ENCODE measurements around the gene NUP93.

The NUP93 gene

DNA sequence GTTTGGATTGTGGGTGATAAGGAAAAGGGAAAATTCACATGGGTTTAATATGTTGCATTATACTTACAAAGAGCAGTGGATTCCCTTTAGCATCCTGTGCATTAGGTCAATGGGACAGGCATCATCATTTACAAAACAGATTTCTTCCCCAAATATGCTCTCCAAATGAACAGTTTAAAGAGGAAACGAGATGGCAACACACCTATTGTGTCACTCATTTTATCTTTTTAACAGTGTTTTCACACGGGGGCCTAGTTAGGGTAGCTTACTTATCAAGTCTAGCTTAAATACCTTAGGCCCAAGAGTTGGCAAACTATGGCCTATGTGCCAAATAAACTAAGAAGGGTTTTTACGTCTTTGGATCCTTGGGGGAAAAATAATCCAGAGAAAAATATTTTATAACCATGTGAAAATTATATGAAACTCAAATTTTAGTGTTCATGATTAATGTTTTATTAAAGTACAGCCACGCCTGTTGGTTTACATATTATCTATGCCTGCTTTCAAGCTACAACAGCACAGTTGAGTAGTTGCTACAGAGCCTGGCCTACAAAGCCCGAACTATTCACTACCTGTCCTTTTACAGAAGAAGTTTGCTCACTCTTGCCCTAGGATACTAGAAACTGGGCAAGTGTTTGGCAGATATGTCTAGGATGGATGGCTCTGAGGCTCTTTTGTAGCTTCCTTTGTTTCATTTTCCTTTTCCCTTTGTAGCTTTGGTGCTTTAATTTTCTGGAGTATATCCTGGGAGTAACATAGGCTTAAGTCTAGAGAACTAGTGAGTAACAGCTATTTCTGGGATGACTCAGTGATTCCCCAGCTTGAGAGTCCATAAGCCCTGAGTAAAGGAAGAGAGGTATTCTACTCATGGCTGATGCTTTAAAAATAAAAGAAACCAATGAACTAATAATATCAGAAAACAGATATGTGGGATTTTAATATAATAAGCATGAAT lies 12.4 kb downstream of the NUP93 start:
- H3K4me1 ChIP-seq (ENCODE audit: control insufficient read depth, insufficient read depth, low read length): peaks cover 7% of the 10 kb centered on the region
- H3K4me3 ChIP-seq (ENCODE audit: insufficient read depth, low read depth, low read length): no peak overlapping the region
- 83 to 84% methylated on average over 4 of the region's 5 CpGs for WGBS, 2 experiments
- no peaks in the 10 kb centered on the region for H3K36me3 ChIP-seq (ENCODE audit: control insufficient read depth, insufficient read depth, low read length)
- no peak overlapping the region for H3K27ac ChIP-seq (ENCODE audit: insufficient read depth, low read depth, low read length, poor library complexity, severe bottlenecking)
- no peaks in the 10 kb centered on the region for H3K9me3 ChIP-seq (ENCODE audit: control insufficient read depth, low read length)
- no peaks in the 10 kb centered on the region for H3K27me3 ChIP-seq (ENCODE audit: control insufficient read depth, insufficient read depth, low read length, poor library complexity, severe bottlenecking)

DNA sequence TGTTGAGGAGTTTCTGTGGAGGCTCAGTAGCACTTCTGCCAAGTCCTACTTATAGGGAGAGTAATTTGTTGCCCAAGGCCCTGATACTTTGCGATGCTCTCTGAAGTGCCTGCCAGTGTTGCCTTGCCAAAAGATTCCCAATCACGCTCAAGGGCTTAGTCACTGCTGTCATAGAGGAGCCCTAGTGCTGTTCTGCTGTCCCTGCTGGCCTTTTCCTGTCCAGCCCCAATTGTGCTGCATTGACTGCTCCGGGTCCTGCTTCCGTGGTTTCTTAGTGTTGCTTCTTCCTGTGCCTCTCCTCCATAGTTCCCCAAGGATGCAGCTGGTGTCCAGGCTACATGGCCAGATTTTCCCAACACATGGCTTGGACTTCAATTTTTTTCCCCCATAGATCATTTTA lies 13.9 kb downstream of the NUP93 start:
- H3K27me3 ChIP-seq (ENCODE audit: control insufficient read depth, insufficient read depth, low read length, poor library complexity, severe bottlenecking): no peaks in the 10 kb centered on the region
- H3K36me3 ChIP-seq (ENCODE audit: control insufficient read depth, insufficient read depth, low read length): no peaks in the 10 kb centered on the region
- no peaks in the 10 kb centered on the region for H3K9me3 ChIP-seq (ENCODE audit: control insufficient read depth, low read length)
- no peak overlapping the region for H3K27ac ChIP-seq (ENCODE audit: insufficient read depth, low read depth, low read length, poor library complexity, severe bottlenecking)
- 82 to 85% methylated on average over 4 of the region's 4 CpGs for WGBS, 2 experiments
- H3K4me3 ChIP-seq (ENCODE audit: insufficient read depth, low read depth, low read length): no peak overlapping the region
- peaks cover 7% of the 10 kb centered on the region for H3K4me1 ChIP-seq (ENCODE audit: control insufficient read depth, insufficient read depth, low read length)

DNA sequence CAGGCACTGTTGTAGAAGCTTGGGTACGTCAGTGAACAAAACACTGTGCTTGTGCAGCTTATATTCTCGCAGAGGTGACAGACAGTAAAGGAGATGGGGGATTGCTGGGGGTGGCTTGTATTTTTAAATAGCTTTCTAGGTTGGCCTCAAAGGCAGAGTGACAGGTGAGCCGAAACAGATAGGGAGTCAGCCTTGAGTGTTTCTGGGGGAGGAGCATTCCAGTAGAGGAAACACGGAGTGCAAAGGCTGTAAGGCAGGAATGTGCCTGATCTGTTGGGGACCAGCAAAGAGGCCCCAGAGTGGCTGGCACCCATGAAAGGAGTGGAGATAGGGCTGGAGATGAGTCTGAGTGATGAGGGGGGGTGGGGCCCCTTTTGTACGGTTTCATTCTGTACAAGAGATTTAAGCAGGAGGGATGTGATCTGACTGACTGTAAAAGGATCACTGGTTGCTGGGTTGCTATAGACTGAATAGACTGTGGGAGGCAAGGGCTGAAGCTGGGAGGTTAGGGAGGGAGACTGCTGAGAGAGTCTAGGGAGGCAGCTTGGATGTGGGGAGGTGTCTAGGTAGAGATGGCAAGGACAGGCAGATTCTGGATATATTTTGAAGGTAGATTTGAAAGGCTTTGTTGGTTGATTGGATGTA lies 15.2 kb downstream of the NUP93 start:
- H3K27ac ChIP-seq (ENCODE audit: insufficient read depth, low read depth, low read length, poor library complexity, severe bottlenecking): no peak overlapping the region
- H3K27me3 ChIP-seq (ENCODE audit: control insufficient read depth, insufficient read depth, low read length, poor library complexity, severe bottlenecking): no peaks in the 10 kb centered on the region
- WGBS, 2 experiments: 68 to 73% methylated on average over 5 of the region's 5 CpGs
- H3K4me3 ChIP-seq (ENCODE audit: insufficient read depth, low read depth, low read length): no peak overlapping the region
- H3K9me3 ChIP-seq (ENCODE audit: control insufficient read depth, low read length): no peaks in the 10 kb centered on the region
- peaks cover 7% of the 10 kb centered on the region for H3K4me1 ChIP-seq (ENCODE audit: control insufficient read depth, insufficient read depth, low read length)
- no peaks in the 10 kb centered on the region for H3K36me3 ChIP-seq (ENCODE audit: control insufficient read depth, insufficient read depth, low read length)

DNA sequence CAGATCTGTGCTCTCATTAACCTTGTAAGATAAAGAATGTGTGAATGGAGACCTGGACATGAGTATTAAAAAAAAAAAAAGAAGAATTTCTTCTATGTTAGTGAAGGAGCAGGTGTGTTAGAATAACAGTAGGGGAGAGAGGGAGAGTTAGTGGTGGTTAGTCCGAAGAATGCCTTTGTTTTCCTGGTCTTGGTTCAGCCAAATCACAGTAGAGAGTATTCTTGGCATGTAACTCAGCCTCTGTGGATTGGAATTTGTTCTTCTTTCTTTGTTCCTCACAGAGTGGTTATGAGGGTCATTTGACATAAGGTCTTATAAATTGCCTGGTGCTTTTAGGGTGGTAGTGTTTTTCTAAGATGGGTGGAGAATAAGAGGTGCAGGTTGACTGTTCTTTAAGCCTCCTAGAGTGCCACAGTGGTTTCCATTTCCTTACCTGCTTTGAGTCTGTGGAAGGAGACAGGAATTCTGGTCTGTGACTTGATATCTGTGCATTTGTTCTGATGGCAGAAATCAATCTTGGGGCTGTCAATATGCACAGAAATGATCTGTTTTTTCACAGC lies 17.6 kb downstream of the NUP93 start:
- peaks cover 9% of the 10 kb centered on the region for H3K36me3 ChIP-seq (ENCODE audit: control insufficient read depth, insufficient read depth, low read length)
- peaks cover 7% of the 10 kb centered on the region for H3K4me1 ChIP-seq (ENCODE audit: control insufficient read depth, insufficient read depth, low read length)
- 62 to 74% methylated on average over 1 of the region's 1 CpG for WGBS, 2 experiments
- H3K4me3 ChIP-seq (ENCODE audit: insufficient read depth, low read depth, low read length): no peak overlapping the region
- H3K9me3 ChIP-seq (ENCODE audit: control insufficient read depth, low read length): no peaks in the 10 kb centered on the region
- H3K27me3 ChIP-seq (ENCODE audit: control insufficient read depth, insufficient read depth, low read length, poor library complexity, severe bottlenecking): no peaks in the 10 kb centered on the region
- no peak overlapping the region for H3K27ac ChIP-seq (ENCODE audit: insufficient read depth, low read depth, low read length, poor library complexity, severe bottlenecking)

DNA sequence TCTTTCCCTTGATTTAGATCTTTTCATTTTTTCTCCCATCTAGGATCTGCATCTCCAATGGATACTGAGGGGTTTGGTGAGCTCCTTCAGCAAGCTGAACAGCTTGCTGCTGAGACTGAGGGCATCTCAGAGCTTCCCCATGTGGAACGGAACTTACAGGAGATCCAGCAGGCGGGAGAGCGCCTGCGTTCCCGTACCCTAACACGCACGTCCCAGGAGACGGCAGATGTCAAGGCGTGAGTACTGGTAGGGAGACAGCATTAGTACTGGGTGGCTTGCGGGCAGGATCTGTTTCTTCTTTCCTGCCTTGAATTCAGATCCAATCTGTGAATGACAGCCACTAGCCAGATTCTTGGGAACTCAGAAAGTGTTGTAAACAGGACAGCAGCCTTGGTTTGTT lies 18.3 kb downstream of the NUP93 start:
- 95 to 97% methylated on average over 10 of the region's 10 CpGs for WGBS, 2 experiments
- Histone ChIP-seq H3K4me1 (ENCODE audit: control insufficient read depth, insufficient read depth, low read length) (peaks cover 7% of the 10 kb centered on the region), H3K4me3 (ENCODE audit: insufficient read depth, low read depth, low read length) (no peak overlapping the region), H3K9me3 (ENCODE audit: control insufficient read depth, low read length) (no peaks in the 10 kb centered on the region), H3K27me3 (ENCODE audit: control insufficient read depth, insufficient read depth, low read length, poor library complexity, severe bottlenecking) (no peaks in the 10 kb centered on the region), H3K27ac (ENCODE audit: insufficient read depth, low read depth, low read length, poor library complexity, severe bottlenecking) (no peak overlapping the region), H3K36me3 (ENCODE audit: control insufficient read depth, insufficient read depth, low read length) (peaks cover 10% of the 10 kb centered on the region)

DNA sequence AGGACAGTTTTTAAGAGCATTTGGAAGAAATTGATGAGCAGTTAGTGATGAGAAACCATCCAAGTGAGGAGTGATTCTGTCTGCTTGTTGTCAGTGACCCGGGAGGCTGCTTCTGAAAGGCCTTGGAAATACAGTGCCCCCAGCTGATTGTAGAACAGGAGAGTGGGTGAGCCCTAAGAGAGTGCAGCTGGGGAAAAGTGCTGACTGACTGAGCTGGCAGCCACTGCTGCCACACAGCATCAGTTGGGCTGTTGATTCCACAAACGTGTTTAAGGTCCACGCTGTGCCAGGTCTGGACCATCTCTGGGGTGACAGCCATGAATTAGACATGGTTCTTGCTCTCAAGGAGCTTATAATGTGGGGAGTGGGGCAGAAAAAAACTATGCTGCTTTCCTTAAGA lies 18.9 kb downstream of the NUP93 start:
- peaks cover 14% of the 10 kb centered on the region for H3K36me3 ChIP-seq (ENCODE audit: control insufficient read depth, insufficient read depth, low read length)
- no peak overlapping the region for H3K4me3 ChIP-seq (ENCODE audit: insufficient read depth, low read depth, low read length)
- H3K27me3 ChIP-seq (ENCODE audit: control insufficient read depth, insufficient read depth, low read length, poor library complexity, severe bottlenecking): no peaks in the 10 kb centered on the region
- no peak overlapping the region for H3K27ac ChIP-seq (ENCODE audit: insufficient read depth, low read depth, low read length, poor library complexity, severe bottlenecking)
- H3K9me3 ChIP-seq (ENCODE audit: control insufficient read depth, low read length): no peaks in the 10 kb centered on the region
- WGBS, 2 experiments: 93 to 95% methylated on average over 3 of the region's 3 CpGs
- H3K4me1 ChIP-seq (ENCODE audit: control insufficient read depth, insufficient read depth, low read length): peaks cover 7% of the 10 kb centered on the region

DNA sequence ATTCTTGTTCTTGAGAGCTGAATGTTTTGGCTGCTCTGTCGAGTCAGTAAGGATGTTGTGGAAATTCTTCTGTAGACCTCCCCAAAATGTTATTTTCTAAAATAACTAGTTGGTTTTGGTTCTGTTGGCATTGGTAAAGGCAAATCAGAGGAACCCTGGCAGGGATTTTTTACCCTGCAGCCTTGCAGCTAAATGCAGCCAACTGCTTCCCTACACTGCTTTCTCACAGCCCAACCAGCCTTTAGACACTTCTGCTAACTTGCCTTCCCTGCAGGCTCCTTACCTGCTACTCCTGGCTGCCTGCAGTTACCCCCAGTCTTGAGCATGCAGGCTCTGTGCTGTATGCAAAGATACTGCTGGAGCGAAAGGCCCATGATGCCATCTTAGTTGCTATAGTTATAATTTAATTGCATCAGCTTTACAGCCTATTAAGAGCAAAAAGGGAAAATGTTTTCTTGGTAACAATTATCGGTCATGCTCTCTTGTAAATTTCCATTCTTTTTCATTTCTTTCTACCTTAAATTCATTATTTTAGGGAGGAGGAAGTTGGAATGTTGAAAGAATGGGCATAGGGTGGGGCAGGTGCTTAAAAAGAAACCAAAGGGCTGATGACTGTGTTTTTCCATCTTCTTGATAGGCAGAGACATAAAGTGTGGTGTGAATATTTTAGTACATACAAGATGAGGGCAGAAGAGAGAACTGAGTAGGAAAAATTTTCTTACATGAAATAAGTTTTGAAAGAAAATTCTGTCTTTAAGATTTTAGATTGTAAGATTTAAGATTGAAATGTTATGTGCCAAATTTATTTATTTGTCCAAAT lies 20.0 kb downstream of the NUP93 start:
- 95 to 100% methylated on average over 2 to 3 of the region's 3 CpGs for WGBS, 2 experiments
- Histone ChIP-seq H3K4me3 (ENCODE audit: insufficient read depth, low read depth, low read length) (no peak overlapping the region), H3K27ac (ENCODE audit: insufficient read depth, low read depth, low read length, poor library complexity, severe bottlenecking) (no peak overlapping the region), H3K36me3 (ENCODE audit: control insufficient read depth, insufficient read depth, low read length) (peaks cover 19% of the 10 kb centered on the region), H3K4me1 (ENCODE audit: control insufficient read depth, insufficient read depth, low read length) (peaks cover 4% of the 10 kb centered on the region), H3K9me3 (ENCODE audit: control insufficient read depth, low read length) (peaks cover 1% of the 10 kb centered on the region), H3K27me3 (ENCODE audit: control insufficient read depth, insufficient read depth, low read length, poor library complexity, severe bottlenecking) (no peaks in the 10 kb centered on the region)

DNA sequence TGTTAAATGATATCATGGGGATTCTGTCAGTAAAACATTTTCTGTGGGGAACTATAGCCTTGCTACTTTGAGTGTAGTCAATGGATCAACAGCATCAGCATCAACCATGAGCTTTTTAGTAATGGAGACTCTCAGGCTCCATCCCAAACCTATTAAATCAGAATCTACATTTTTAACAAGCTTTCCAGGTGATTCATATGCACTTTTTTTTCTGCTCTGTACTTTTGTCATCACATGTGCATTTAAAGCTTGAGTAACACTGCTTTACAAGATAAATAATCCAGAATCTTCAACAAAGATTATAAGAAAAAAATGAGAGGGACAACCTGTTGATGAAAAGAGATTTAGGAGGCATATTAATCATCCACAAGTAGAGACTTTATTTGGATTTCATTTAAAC lies 23.5 kb downstream of the NUP93 start:
- Histone ChIP-seq H3K9me3 (ENCODE audit: control insufficient read depth, low read length) (peaks cover 5% of the 10 kb centered on the region), H3K36me3 (ENCODE audit: control insufficient read depth, insufficient read depth, low read length) (peaks cover 20% of the 10 kb centered on the region), H3K27ac (ENCODE audit: insufficient read depth, low read depth, low read length, poor library complexity, severe bottlenecking) (no peak overlapping the region), H3K4me1 (ENCODE audit: control insufficient read depth, insufficient read depth, low read length) (no peaks in the 10 kb centered on the region), H3K4me3 (ENCODE audit: insufficient read depth, low read depth, low read length) (no peak overlapping the region), H3K27me3 (ENCODE audit: control insufficient read depth, insufficient read depth, low read length, poor library complexity, severe bottlenecking) (no peaks in the 10 kb centered on the region)

DNA sequence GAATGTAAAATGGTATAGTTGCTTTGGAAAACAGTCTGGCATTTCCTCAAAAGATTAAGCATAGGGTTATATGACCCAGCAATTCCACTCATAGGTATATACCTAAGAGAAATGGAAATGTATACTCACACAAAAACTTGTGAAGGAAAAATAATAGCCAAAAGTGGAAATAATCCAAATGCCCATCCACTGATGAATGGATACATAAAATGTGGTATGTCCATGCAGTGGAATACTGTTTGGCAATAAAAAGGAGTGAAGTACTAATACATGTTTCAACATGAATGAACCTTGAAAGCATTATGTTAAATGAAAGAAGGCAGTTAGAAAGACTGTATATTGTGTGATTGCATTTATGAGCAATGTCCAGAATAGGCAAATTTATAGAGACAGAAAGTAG lies 25.1 kb downstream of the NUP93 start:
- H3K27me3 ChIP-seq (ENCODE audit: control insufficient read depth, insufficient read depth, low read length, poor library complexity, severe bottlenecking): no peaks in the 10 kb centered on the region
- peaks cover 5% of the 10 kb centered on the region for H3K9me3 ChIP-seq (ENCODE audit: control insufficient read depth, low read length)
- no peak overlapping the region for H3K27ac ChIP-seq (ENCODE audit: insufficient read depth, low read depth, low read length, poor library complexity, severe bottlenecking)
- peaks cover 26% of the 10 kb centered on the region for H3K36me3 ChIP-seq (ENCODE audit: control insufficient read depth, insufficient read depth, low read length)
- no peak overlapping the region for H3K4me3 ChIP-seq (ENCODE audit: insufficient read depth, low read depth, low read length)
- H3K4me1 ChIP-seq (ENCODE audit: control insufficient read depth, insufficient read depth, low read length): no peaks in the 10 kb centered on the region

DNA sequence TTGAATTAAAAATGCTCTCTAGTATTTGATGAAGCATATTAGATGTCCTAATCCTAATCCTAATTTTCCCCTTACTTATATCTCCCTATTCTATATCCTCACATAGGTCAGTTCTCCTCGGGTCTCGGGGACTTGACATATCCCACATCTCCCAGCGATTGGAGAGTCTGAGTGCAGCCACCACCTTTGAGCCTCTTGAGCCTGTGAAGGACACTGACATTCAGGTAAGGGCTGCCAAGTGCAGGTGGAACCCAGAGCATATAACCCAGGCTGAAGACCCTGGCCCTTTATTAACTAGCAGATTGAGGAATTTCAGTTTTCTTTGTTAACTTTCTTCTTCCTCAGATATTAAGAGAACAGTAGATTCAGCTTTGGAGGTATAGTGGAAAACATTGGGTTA lies 28.5 kb downstream of the NUP93 start:
- no peak overlapping the region for H3K27ac ChIP-seq (ENCODE audit: insufficient read depth, low read depth, low read length, poor library complexity, severe bottlenecking)
- H3K36me3 ChIP-seq (ENCODE audit: control insufficient read depth, insufficient read depth, low read length): peaks cover 13% of the 10 kb centered on the region
- H3K4me1 ChIP-seq (ENCODE audit: control insufficient read depth, insufficient read depth, low read length): no peaks in the 10 kb centered on the region
- peaks cover 5% of the 10 kb centered on the region for H3K9me3 ChIP-seq (ENCODE audit: control insufficient read depth, low read length)
- WGBS, 2 experiments: 94 to 98% methylated on average over 3 of the region's 3 CpGs
- H3K4me3 ChIP-seq (ENCODE audit: insufficient read depth, low read depth, low read length): no peak overlapping the region
- H3K27me3 ChIP-seq (ENCODE audit: control insufficient read depth, insufficient read depth, low read length, poor library complexity, severe bottlenecking): no peaks in the 10 kb centered on the region
